DMS153 treated with DMSO at 0.1 percent for 48 hours (cell line): ENCODE data around the gene KSR2.

ENCODE experiments used
- DNase-seq: peaks from one replicate; lab custom pipeline; 2025; ENCODE audit not compliant: unreplicated experiment; lab: John Stamatoyannopoulos, UW

The KSR2 gene

GRCh38 chr12:117506333-117506732, 462.5 kb downstream of the KSR2 start:
- no peak for DNase-seq

GRCh38 chr12:117502633-117503032, 466.2 kb downstream of the KSR2 start:
- no peak for DNase-seq

GRCh38 chr12:117502233-117502632, 466.6 kb downstream of the KSR2 start:
- no peak for DNase-seq

- no peak for DNase-seq
Measured at GRCh38 chr12:117501076-117501869, 467.5 kb downstream of the KSR2 start.

- no peak for DNase-seq
Measured at GRCh38 chr12:117499759-117500485, 468.9 kb downstream of the KSR2 start.

- no peak for DNase-seq
Measured at GRCh38 chr12:117498880-117499279, 469.9 kb downstream of the KSR2 start.

- DNase-seq, result no peak
Measured at GRCh38 chr12:117498256-117498655, 470.5 kb downstream of the KSR2 start.

GRCh38 chr12:117497407-117497806, 471.4 kb downstream of the KSR2 start:
- DNase-seq, result no peak

- peak; percentile 82 for DNase-seq
Measured at GRCh38 chr12:117494833-117495655, 473.7 kb downstream of the KSR2 start.

GRCh38 chr12:117491711-117492110, 477.1 kb downstream of the KSR2 start:
- DNase-seq, result no peak

GRCh38 chr12:117490130-117490529, 478.7 kb downstream of the KSR2 start:
- DNase-seq, result no peak

- DNase-seq, result no peak
Measured at GRCh38 chr12:117489671-117490070, 479.1 kb downstream of the KSR2 start.

- no peak for DNase-seq
Measured at GRCh38 chr12:117486840-117487659, 481.7 kb downstream of the KSR2 start.

GRCh38 chr12:117485984-117486839, 482.6 kb downstream of the KSR2 start:
- peak; percentile 96 for DNase-seq

- no peak for DNase-seq
Measured at GRCh38 chr12:117484901-117485300, 483.9 kb downstream of the KSR2 start.

GRCh38 chr12:117483501-117483900, 485.3 kb downstream of the KSR2 start:
- DNase-seq, result no peak

GRCh38 chr12:117481470-117481869, 487.3 kb downstream of the KSR2 start:
- DNase-seq, result no peak

GRCh38 chr12:117476341-117476740, 492.4 kb downstream of the KSR2 start:
- DNase-seq, result no peak

GRCh38 chr12:117473856-117474255, 494.9 kb downstream of the KSR2 start:
- DNase-seq, result no peak

- DNase-seq, result no peak
Measured at GRCh38 chr12:117472983-117473382, 495.8 kb downstream of the KSR2 start.
